ENCODE data around the gene KDM6A.

The KDM6A gene

GRCh38 chrX:45145492-45146215, 272.7 kb downstream of the KDM6A start:
- H3K18ac ChIP-seq (ENCODE audit: low read depth in 1 of 2, low read length in 2 of 2): no peak overlapping the region
- peaks cover 0 to 37% of the 10 kb centered on the region in 2 experiments for H3K27me3 ChIP-seq (ENCODE audit: control insufficient read depth in 1 of 2, insufficient read depth in 1 of 2, low read length in 2 of 2)
- no peak overlapping the region for H3K23ac ChIP-seq (ENCODE audit: low read length in 2 of 2)
- no peak overlapping the region for H2BK120ac ChIP-seq (ENCODE audit: low read depth, low read length)
- no peak overlapping the region for H3K27ac ChIP-seq (ENCODE audit: low read length, poor library complexity, severe bottlenecking)
- H2AFZ ChIP-seq (ENCODE audit: low read depth, low read length): no peak overlapping the region
- H2BK5ac ChIP-seq (ENCODE audit: low read depth, low read length, poor library complexity, severe bottlenecking): no peak overlapping the region
- H3K36me3 ChIP-seq (ENCODE audit: control insufficient read depth in 1 of 2, insufficient read depth in 2 of 2, low read depth in 1 of 2, low read length in 2 of 2): no peaks in the 10 kb centered on the region
- no peak overlapping the region for H3K4ac ChIP-seq (ENCODE audit: low read depth in 1 of 2, low read length in 2 of 2)
- no peak for DNase-seq
- H3K4me1 ChIP-seq (ENCODE audit: control insufficient read depth, insufficient read depth, low read depth, low read length): no peaks in the 10 kb centered on the region
- no peak overlapping the region for H3K4me3 ChIP-seq (ENCODE audit: insufficient read depth in 1 of 2, low read depth in 1 of 2, low read length in 2 of 2)
- H3K4me2 ChIP-seq (ENCODE audit: low read length, poor library complexity, severe bottlenecking): no peak overlapping the region
- H3K9me3 ChIP-seq (ENCODE audit: control insufficient read depth, low read length): no peaks in the 10 kb centered on the region
- H4K91ac ChIP-seq (ENCODE audit: low read length): no peak overlapping the region
- H3K79me1 ChIP-seq (replicated peaks; ENCODE audit: low read length, poor library complexity, severe bottlenecking): no peaks in the 10 kb centered on the region
- no peak overlapping the region for H2BK12ac ChIP-seq (ENCODE audit: low read length in 2 of 2)
- 67% methylated on average over 2 of the region's 11 CpGs for WGBS
- no peak overlapping the region for H4K8ac ChIP-seq (ENCODE audit: low read length)
- H2BK15ac ChIP-seq (ENCODE audit: low read depth, poor library complexity, severe bottlenecking): no peak overlapping the region
- no peak overlapping the region for H3K14ac ChIP-seq (ENCODE audit: low read length in 2 of 2)
- no peak overlapping the region for H3K9ac ChIP-seq (ENCODE audit: low read length)
- H2AK5ac ChIP-seq (ENCODE audit: low read length, severe bottlenecking): no peak overlapping the region

GRCh38 chrX:45150821-45151220, 277.8 kb downstream of the KDM6A start:
- no peak overlapping the region for H3K14ac ChIP-seq (ENCODE audit: low read length in 2 of 2)
- no peak overlapping the region for H3K9ac ChIP-seq (ENCODE audit: low read length)
- 96% methylated on average over 5 of the region's 9 CpGs for WGBS
- no peaks in the 10 kb centered on the region for H3K36me3 ChIP-seq (ENCODE audit: control insufficient read depth in 1 of 2, insufficient read depth in 2 of 2, low read depth in 1 of 2, low read length in 2 of 2)
- no peak overlapping the region for H3K4ac ChIP-seq (ENCODE audit: low read depth in 1 of 2, low read length in 2 of 2)
- H2BK5ac ChIP-seq (ENCODE audit: low read depth, low read length, poor library complexity, severe bottlenecking): no peak overlapping the region
- H4K8ac ChIP-seq (ENCODE audit: low read length): no peak overlapping the region
- H3K79me1 ChIP-seq (replicated peaks; ENCODE audit: low read length, poor library complexity, severe bottlenecking): no peaks in the 10 kb centered on the region
- no peak overlapping the region for H3K4me2 ChIP-seq (ENCODE audit: low read length, poor library complexity, severe bottlenecking)
- no peak overlapping the region for H2BK15ac ChIP-seq (ENCODE audit: low read depth, poor library complexity, severe bottlenecking)
- no peak overlapping the region for H2AK5ac ChIP-seq (ENCODE audit: low read length, severe bottlenecking)
- H3K4me1 ChIP-seq (ENCODE audit: control insufficient read depth, insufficient read depth, low read depth, low read length): no peaks in the 10 kb centered on the region
- DNase-seq: no peak
- peaks cover 0 to 43% of the 10 kb centered on the region in 2 experiments for H3K27me3 ChIP-seq (ENCODE audit: control insufficient read depth in 1 of 2, insufficient read depth in 1 of 2, low read length in 2 of 2)
- no peaks in the 10 kb centered on the region for H3K9me3 ChIP-seq (ENCODE audit: control insufficient read depth, low read length)
- H2BK120ac ChIP-seq (ENCODE audit: low read depth, low read length): no peak overlapping the region
- no peak overlapping the region for H3K4me3 ChIP-seq (ENCODE audit: insufficient read depth in 1 of 2, low read depth in 1 of 2, low read length in 2 of 2)
- H3K27ac ChIP-seq (ENCODE audit: low read length, poor library complexity, severe bottlenecking): no peak overlapping the region
- no peak overlapping the region for H2BK12ac ChIP-seq (ENCODE audit: low read length in 2 of 2)
- no peak overlapping the region for H4K91ac ChIP-seq (ENCODE audit: low read length)
- no peak overlapping the region for H2AFZ ChIP-seq (ENCODE audit: low read depth, low read length)
- no peak overlapping the region for H3K23ac ChIP-seq (ENCODE audit: low read length in 2 of 2)
- H3K18ac ChIP-seq (ENCODE audit: low read depth in 1 of 2, low read length in 2 of 2): no peak overlapping the region

- Histone ChIP-seq H3K79me1 (replicated peaks; ENCODE audit: low read length, poor library complexity, severe bottlenecking) (no peaks in the 10 kb centered on the region), H3K4me3 (ENCODE audit: insufficient read depth in 1 of 2, low read depth in 1 of 2, low read length in 2 of 2) (no peak overlapping the region), H3K9me3 (ENCODE audit: control insufficient read depth, low read length) (no peaks in the 10 kb centered on the region), H3K4me2 (ENCODE audit: low read length, poor library complexity, severe bottlenecking) (no peak overlapping the region), H3K4me1 (ENCODE audit: control insufficient read depth, insufficient read depth, low read depth, low read length) (no peaks in the 10 kb centered on the region), H4K91ac (ENCODE audit: low read length) (no peak overlapping the region), H2BK120ac (ENCODE audit: low read depth, low read length) (no peak overlapping the region), H3K9ac (ENCODE audit: low read length) (no peak overlapping the region), H3K18ac (ENCODE audit: low read depth in 1 of 2, low read length in 2 of 2) (no peak overlapping the region), H3K27me3 (ENCODE audit: control insufficient read depth in 1 of 2, insufficient read depth in 1 of 2, low read length in 2 of 2) (peaks cover 0 to 29% of the 10 kb centered on the region in 2 experiments), H3K36me3 (ENCODE audit: control insufficient read depth in 1 of 2, insufficient read depth in 2 of 2, low read depth in 1 of 2, low read length in 2 of 2) (no peaks in the 10 kb centered on the region), H2BK5ac (ENCODE audit: low read depth, low read length, poor library complexity, severe bottlenecking) (no peak overlapping the region), H3K23ac (ENCODE audit: low read length in 2 of 2) (no peak overlapping the region), H3K14ac (ENCODE audit: low read length in 2 of 2) (no peak overlapping the region), H2AFZ (ENCODE audit: low read depth, low read length) (no peak overlapping the region), H2AK5ac (ENCODE audit: low read length, severe bottlenecking) (no peak overlapping the region), H4K8ac (ENCODE audit: low read length) (no peak overlapping the region), H2BK12ac (ENCODE audit: low read length in 2 of 2) (no peak overlapping the region), H3K4ac (ENCODE audit: low read depth in 1 of 2, low read length in 2 of 2) (no peak overlapping the region), H2BK15ac (ENCODE audit: low read depth, poor library complexity, severe bottlenecking) (no peak overlapping the region), H3K27ac (ENCODE audit: low read length, poor library complexity, severe bottlenecking) (no peak overlapping the region)
- no peak for DNase-seq
- 100% methylated on average over 2 of the region's 4 CpGs for WGBS
These were observed 281.0 kb downstream of the KDM6A start for GRCh38 chrX:45154033-45154360.

GRCh38 chrX:45154462-45154861, 281.5 kb downstream of the KDM6A start:
- Histone ChIP-seq H3K4me2 (ENCODE audit: low read length, poor library complexity, severe bottlenecking) (no peak overlapping the region), H3K4me1 (ENCODE audit: control insufficient read depth, insufficient read depth, low read depth, low read length) (no peaks in the 10 kb centered on the region), H3K27me3 (ENCODE audit: control insufficient read depth in 1 of 2, insufficient read depth in 1 of 2, low read length in 2 of 2) (peaks cover 0 to 24% of the 10 kb centered on the region in 2 experiments), H2AFZ (ENCODE audit: low read depth, low read length) (no peak overlapping the region), H3K9ac (ENCODE audit: low read length) (no peak overlapping the region), H4K91ac (ENCODE audit: low read length) (no peak overlapping the region), H4K8ac (ENCODE audit: low read length) (no peak overlapping the region), H3K9me3 (ENCODE audit: control insufficient read depth, low read length) (no peaks in the 10 kb centered on the region), H3K27ac (ENCODE audit: low read length, poor library complexity, severe bottlenecking) (no peak overlapping the region), H3K14ac (ENCODE audit: low read length in 2 of 2) (no peak overlapping the region), H3K23ac (ENCODE audit: low read length in 2 of 2) (no peak overlapping the region), H3K4ac (ENCODE audit: low read depth in 1 of 2, low read length in 2 of 2) (no peak overlapping the region), H2BK15ac (ENCODE audit: low read depth, poor library complexity, severe bottlenecking) (no peak overlapping the region), H3K4me3 (ENCODE audit: insufficient read depth in 1 of 2, low read depth in 1 of 2, low read length in 2 of 2) (no peak overlapping the region), H2BK120ac (ENCODE audit: low read depth, low read length) (no peak overlapping the region), H3K36me3 (ENCODE audit: control insufficient read depth in 1 of 2, insufficient read depth in 2 of 2, low read depth in 1 of 2, low read length in 2 of 2) (no peaks in the 10 kb centered on the region), H3K79me1 (replicated peaks; ENCODE audit: low read length, poor library complexity, severe bottlenecking) (no peaks in the 10 kb centered on the region), H3K18ac (ENCODE audit: low read depth in 1 of 2, low read length in 2 of 2) (no peak overlapping the region), H2BK5ac (ENCODE audit: low read depth, low read length, poor library complexity, severe bottlenecking) (no peak overlapping the region), H2BK12ac (ENCODE audit: low read length in 2 of 2) (no peak overlapping the region), H2AK5ac (ENCODE audit: low read length, severe bottlenecking) (no peak overlapping the region)
- DNase-seq: no peak

All from mesenchymal stem cell (in vitro differentiated cells and primary cell).